K562 (cell line): ENCODE data around the gene UBE2O. TPM values are rescaled to one million over a fixed set of nuclear protein-coding genes. Genes with fewer than 3 reads are reported as not detected.

ENCODE experiments used
- BRCA1 ChIP-seq, 2 experiments: fragments of 450-650 bp in 1 of 2; sonication (generic) in 1 of 2; formaldehyde crosslinking in 1 of 2; IDR thresholded peaks; 2 replicates each; pipeline versions ENCODE4 v1.5.0 to v1.6.1; 2017 to 2020; ENCODE audit warnings: mild to moderate bottlenecking in 1 of 2, missing genetic modification reagents in 1 of 2
- CHD2 ChIP-seq: IDR thresholded peaks from 2 replicates; pipeline ENCODE4 v1.6.1; 2011; ENCODE audit warnings: low read depth, low read length
- CTCF ChIP-seq, 3 experiments: IDR thresholded peaks in 2 of 3; conservative IDR thresholded peaks in 1 of 3; 2 replicates each; pipeline ENCODE4 v1.5.1; 2011 to 2012; ENCODE audit warnings: low read length in 3 of 3, mild to moderate bottlenecking in 3 of 3, control low read depth in 2 of 3, improper control_type of control experiment in 1 of 3, inconsistent platforms in 1 of 3, low read depth in 1 of 3, mixed read lengths in 1 of 3, moderate library complexity in 1 of 3; ENCODE audit not compliant: insufficient read depth in 2 of 3
- ESRRA ChIP-seq: fragments of 450-650 bp; IDR thresholded peaks from 2 replicates; pipeline ENCODE4 v1.6.1; 2014; ENCODE audit warnings: low read depth, mild to moderate bottlenecking, moderate library complexity, borderline replicate concordance
- ETV1 ChIP-seq: fragments of 450-650 bp; conservative IDR thresholded peaks from 2 replicates; pipeline ENCODE4 v1.6.1; 2016; ENCODE audit warnings: missing genetic modification characterization, control low read depth, low read depth, missing compliant biosample characterization
- GTF3C2 ChIP-seq: IDR thresholded peaks from 3 replicates; pipeline ENCODE4 v1.6.1; 2011; ENCODE audit warnings: borderline replicate concordance, mild to moderate bottlenecking, moderate library complexity; ENCODE audit not compliant: insufficient read length; ENCODE audit errors: extremely low read depth
- RAD21 ChIP-seq, 2 experiments: fragments of 250-450 bp in 1 of 2; fragments of 450-650 bp in 1 of 2; sonication (Bioruptor Pico) in 1 of 2; formaldehyde crosslinking in 1 of 2; IDR thresholded peaks in 1 of 2; conservative IDR thresholded peaks in 1 of 2; 2 replicates each; pipeline versions ENCODE4 v1.4.0 to v1.8.0; 2020 to 2022; ENCODE audit warnings: mild to moderate bottlenecking in 2 of 2, moderate library complexity in 1 of 2
- RERE ChIP-seq: sonication (generic); formaldehyde crosslinking; IDR thresholded peaks from 2 replicates; pipeline ENCODE4 v1.8.0; 2023; ENCODE audit warnings: missing genetic modification reagents, mild to moderate bottlenecking, borderline replicate concordance
- SMARCA5 ChIP-seq: fragments of 450-650 bp; IDR thresholded peaks from 2 replicates; pipeline ENCODE4 v1.6.1; 2016
- STAG1 ChIP-seq: sonication (generic); formaldehyde crosslinking; IDR thresholded peaks from 2 replicates; pipeline ENCODE4 v1.5.0; 2020; ENCODE audit warnings: missing genetic modification reagents, borderline replicate concordance
- YY1 ChIP-seq, 3 experiments: IDR thresholded peaks; 2 replicates each; pipeline ENCODE4 v1.6.1; 2011; ENCODE audit warnings: low read length in 2 of 3, mild to moderate bottlenecking in 2 of 3, moderate library complexity in 2 of 3, borderline replicate concordance in 1 of 3, control low read depth in 1 of 3, low read depth in 1 of 3; ENCODE audit not compliant: insufficient read depth in 3 of 3, insufficient replicate concordance in 2 of 3, control insufficient read depth in 1 of 3, insufficient read length in 1 of 3; ENCODE audit errors: extremely low read depth in 1 of 3
- ZBTB17 ChIP-seq: fragments of 450-650 bp; formaldehyde crosslinking; IDR thresholded peaks from 2 replicates; pipeline ENCODE4 v1.4.0; 2020; ENCODE audit warnings: mild to moderate bottlenecking
- ZNF354B ChIP-seq: fragments of 250-450 bp; sonication (Bioruptor Pico); IDR thresholded peaks from 2 replicates; pipeline ENCODE4 v1.4.0; 2020
- polyA plus RNA-seq, 8 experiments: library from polyadenylated mRNA; depleted of rRNA in 4 of 8; stranded (reverse) in 5 of 8; unstranded in 3 of 8; fragments of >200 nt; fragmentation: Nextera tagmentation in 2 of 8; fragmentation: Illumina TruSeq in 1 of 8; extraction: Ambion mirVana in 2 of 8; extraction: Trizol in 1 of 8; gene quantifications; 2 replicates each; pipeline versions ENCODE4 v1.2.1 to v1.2.3, GENCODE V29; 2011 to 2014; ENCODE audit warnings: inconsistent platforms in 1 of 8, missing spikeins in 1 of 8
- total RNA-seq, 7 experiments: library from RNA; depleted of rRNA in 6 of 7; stranded (reverse); fragments of >200 nt in 6 of 7; fragmentation: Illumina TruSeq in 2 of 7; extraction: Trizol in 2 of 7; gene quantifications; 2 replicates each; pipeline versions ENCODE4 v1.2.1 to v1.2.3, GENCODE V29; 2011 to 2021; ENCODE audit warnings: low replicate concordance in 1 of 7

The UBE2O gene
- total and polyA plus RNA-seq, 9 of the 15 experiments (the other 6 are each of a cell fraction or from before 2014, with no cell fraction given) = 1.6 to 39.7 (median 13.3) TPM

- TF ChIP-seq SMARCA5 (0 out of 2 replicates have a peak, but pooled peaks have one; percentile 7), ZBTB17 (CRISPR knock-in tag) (no peak), CTCF (IDR thresholded peaks at IDR 0.05 in 2 of 3, conservative IDR thresholded peaks at IDR 0.05 in 1 of 3; ENCODE audit: insufficient read depth in 2 of 3, low read depth in 1 of 3, low read length in 3 of 3) (peak; percentile 94 to 99 (median 95)), YY1 (IDR thresholded peaks at IDR 0.05; ENCODE audit: borderline replicate concordance in 1 of 3, control insufficient read depth in 1 of 3, extremely low read depth in 1 of 3, insufficient read depth in 3 of 3, insufficient read length in 1 of 3, insufficient replicate concordance in 2 of 3, low read depth in 1 of 3, low read length in 2 of 3) (peak in 1 of 3 experiments; percentile 23), STAG1 (CRISPR knock-in tag) (peak; percentile 81), CHD2 (no peak), RERE (no peak), GTF3C2 (no peak), BRCA1 (IDR thresholded peaks at IDR 0.05) (no peak), BRCA1 (CRISPR knock-in tag; IDR thresholded peaks at IDR 0.05) (no peak), ESRRA (no peak), RAD21 (CRISPR knock-in tag; conservative IDR thresholded peaks at IDR 0.05 in 1 of 2, IDR thresholded peaks at IDR 0.05 in 1 of 2) (peak; percentile 84 to 93), ZNF354B (CRISPR knock-in tag) (no peak), ETV1 (tag) (no peak)
Observed at GRCh38 chr17:76397687-76398522, 55.0 kb downstream of the UBE2O start (continued).
